COR-L47 (cell line): Measurements from ENCODE around the gene THPO.
"Not testable (repeated sequence)": the region's sequence is repeated elsewhere in the genome, so short reads cannot be mapped to it uniquely, and the experiment has no call there.

ENCODE experiments used
- DNase-seq: peaks from one replicate; lab custom pipeline; 2025; lab: John Stamatoyannopoulos, UW

The THPO gene

GRCh38 chr3:184349563-184350470 is 28.2 kb downstream of the THPO start:
- DNase-seq: no peak

DNA sequence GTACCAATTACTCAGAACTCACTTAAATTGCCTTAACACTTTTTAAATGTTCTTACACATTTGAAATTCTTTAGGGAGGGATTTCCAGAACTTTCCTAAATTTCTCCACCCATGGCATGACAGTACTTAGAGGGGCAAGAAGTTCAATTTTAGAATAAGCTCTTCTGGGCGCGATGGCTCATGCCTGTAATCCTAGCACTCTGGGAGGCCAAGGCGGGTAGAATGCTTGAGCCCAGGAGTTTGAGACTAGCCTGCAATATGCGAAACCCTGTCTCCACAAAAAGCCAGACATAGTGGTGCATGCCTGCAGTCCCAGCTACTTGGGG is 30.0 kb downstream of the THPO start:
- no peak for DNase-seq

GRCh38 chr3:184347321-184348056 is 30.5 kb downstream of the THPO start:
- no peak for DNase-seq

- DNase-seq: no peak
Observed at GRCh38 chr3:184346480-184347190, 31.4 kb downstream of the THPO start.

DNA sequence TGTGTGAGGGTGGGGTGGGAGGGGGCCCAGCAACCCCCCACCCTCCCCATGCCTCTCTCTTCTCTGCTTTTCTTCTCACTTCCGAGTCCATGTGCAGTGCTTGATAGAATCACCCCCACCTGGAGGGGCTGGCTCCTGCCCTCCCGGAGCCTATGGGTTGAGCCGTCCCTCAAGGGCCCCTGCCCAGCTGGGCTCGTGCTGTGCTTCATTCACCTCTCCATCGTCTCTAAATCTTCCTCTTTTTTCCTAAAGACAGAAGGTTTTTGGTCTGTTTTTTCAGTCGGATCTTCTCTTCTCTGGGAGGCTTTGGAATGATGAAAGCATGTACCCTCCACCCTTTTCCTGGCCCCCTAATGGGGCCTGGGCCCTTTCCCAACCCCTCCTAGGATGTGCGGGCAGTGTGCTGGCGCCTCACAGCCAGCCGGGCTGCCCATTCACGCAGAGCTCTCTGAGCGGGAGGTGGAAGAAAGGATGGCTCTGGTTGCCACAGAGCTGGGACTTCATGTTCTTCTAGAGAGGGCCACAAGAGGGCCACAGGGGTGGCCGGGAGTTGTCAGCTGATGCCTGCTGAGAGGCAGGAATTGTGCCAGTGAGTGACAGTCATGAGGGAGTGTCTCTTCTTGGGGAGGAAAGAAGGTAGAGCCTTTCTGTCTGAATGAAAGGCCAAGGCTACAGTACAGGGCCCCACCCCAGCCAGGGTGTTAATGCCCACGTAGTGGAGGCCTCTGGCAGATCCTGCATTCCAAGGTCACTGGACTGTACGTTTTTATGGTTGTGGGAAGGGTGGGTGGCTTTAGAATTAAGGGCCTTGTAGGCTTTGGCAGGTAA is 32.5 kb downstream of the THPO start:
- peak; percentile 90 for DNase-seq

GRCh38 chr3:184344579-184345316 is 33.3 kb downstream of the THPO start:
- DNase-seq: no peak

GRCh38 chr3:184343200-184343876 is 34.7 kb downstream of the THPO start:
- no peak for DNase-seq

DNA sequence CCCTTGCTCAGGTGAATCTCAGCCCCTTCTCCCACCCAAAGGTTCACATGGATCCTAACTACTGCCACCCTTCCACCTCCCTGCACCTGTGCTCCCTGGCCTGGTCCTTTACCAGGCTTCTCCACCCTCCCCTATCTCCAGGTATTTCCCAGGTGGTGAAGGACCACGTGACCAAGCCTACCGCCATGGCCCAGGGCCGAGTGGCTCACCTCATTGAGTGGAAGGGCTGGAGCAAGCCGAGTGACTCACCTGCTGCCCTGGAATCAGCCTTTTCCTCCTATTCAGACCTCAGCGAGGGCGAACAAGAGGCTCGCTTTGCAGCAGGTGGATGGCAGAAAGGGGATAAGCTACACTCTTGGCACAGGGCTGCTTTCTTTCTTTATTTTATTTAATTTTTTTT is 36.1 kb downstream of the THPO start:
- no peak for DNase-seq

GRCh38 chr3:184339451-184340135 is 38.4 kb downstream of the THPO start:
- not testable (repeated sequence) for DNase-seq

DNA sequence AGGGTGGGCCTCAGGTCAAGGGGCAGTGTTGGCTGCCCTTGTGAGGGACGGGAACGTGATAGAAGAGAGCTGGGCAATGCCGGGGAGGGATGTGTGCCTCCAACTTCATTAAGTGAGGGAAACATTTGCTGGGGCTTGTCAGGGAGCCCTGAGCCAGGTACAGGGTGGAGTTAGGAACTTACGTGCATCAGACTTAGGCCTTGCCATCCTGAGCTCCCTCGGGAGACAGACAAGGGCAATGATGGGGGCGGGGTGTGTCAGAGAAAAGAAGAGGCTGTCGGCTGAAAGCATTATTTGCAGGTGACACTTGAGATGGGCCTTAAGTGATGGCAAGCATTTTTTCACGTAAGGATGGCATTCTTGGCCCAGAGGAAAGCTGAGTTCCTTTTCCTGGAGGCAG is 39.0 kb downstream of the THPO start:
- DNase-seq: peak; percentile 68

- peak; percentile 98 for DNase-seq
Observed at GRCh38 chr3:184338511-184338945, 39.5 kb downstream of the THPO start.

- DNase-seq: no peak
Observed at GRCh38 chr3:184337981-184338380, 40.0 kb downstream of the THPO start.

GRCh38 chr3:184337399-184337714 is 40.6 kb downstream of the THPO start, which contains the start of gene FAM131A:
Gene FAM131A, plus strand, starts transcription at chr3:184337600. Its CDS starts 31 bp downstream, at chr3:184337631.
- no peak for DNase-seq

- DNase-seq: peak; percentile 10
Observed at GRCh38 chr3:184336547-184337398, 41.2 kb downstream of the THPO start.

DNA sequence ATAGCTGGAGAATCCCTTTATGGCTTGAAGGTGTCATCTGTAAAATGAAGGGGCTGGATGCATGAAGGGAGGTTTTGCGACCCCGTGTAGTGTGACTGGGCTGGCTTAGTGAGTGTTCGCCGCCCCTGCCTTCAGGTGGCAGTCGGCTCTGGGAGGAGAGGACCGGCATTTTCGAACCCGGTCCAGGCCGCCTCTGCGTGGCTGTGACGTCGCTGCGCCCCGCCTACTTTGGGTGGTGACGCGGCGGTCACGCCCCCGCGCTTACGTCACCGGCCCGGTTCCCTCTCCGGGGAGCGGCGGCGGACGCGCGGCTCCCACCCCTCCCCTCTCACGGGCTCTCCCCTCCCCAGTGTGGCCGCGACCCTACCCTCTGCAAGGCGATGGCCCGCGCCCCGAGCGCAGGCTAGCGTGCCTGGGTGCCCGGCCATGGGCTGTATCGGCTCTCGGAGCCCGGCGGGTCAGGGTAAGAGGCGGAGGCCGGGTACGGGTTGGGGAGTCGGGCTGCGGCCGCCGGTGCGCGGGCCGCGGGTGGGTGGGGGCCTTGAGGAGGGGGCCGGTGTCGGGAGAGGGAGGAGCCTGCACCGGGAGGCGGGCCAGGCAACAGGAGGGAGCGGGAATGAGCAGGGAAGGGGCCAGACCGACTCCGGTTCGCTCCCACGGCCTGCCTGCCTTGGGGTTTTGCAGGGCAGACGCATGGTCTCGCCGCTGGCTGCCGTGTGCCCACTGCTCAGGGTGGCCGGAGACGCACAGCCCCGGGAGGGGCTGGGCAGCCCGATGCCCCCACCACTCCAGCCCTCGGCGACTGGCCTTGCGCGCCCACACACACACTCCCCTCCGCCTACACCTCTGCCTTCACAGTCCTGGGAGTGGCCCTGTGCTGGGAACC is 42.1 kb downstream of the THPO start:
- peak; percentile 87 for DNase-seq

- DNase-seq: no peak
Observed at GRCh38 chr3:184335291-184335660, 42.7 kb downstream of the THPO start.

DNA sequence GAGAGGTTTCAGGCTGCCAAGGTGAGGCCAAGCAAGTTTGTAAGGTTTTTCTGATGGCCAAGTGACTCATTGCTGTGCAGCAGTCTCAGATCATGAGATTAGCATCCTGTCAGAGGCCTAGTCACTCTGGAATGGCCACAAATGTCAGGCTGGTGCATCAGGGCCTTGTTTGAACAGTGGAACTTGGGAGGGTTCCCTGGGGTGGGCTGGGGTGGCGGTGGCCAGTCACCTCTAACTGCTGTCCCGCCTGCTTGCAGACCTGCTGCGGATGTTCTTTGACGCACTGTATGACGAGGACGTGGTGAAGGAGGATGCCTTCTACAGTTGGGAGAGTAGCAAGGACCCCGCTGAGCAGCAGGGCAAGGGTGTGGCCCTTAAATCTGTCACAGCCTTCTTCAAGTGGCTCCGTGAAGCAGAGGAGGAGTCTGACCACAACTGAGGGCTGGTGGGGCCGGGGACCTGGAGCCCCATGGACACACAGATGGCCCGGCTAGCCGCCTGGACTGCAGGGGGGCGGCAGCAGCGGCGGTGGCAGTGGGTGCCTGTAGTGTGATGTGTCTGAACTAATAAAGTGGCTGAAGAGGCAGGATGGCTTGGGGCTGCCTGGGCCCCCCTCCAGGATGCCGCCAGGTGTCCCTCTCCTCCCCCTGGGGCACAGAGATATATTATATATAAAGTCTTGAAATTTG is 43.4 kb downstream of the THPO start:
- no peak for DNase-seq
